HG03469 (cell line): Measurements from ENCODE around the gene UTS2R.

Experiments used
- ATAC-seq: cut with Tn5 transposase; IDR thresholded peaks from one replicate; pipeline ENCODE4 v1.9.1; 2021; ENCODE audit warnings: mild to moderate bottlenecking, moderate library complexity, moderate number of reproducible peaks; ENCODE audit not compliant: unreplicated experiment

The UTS2R gene

DNA sequence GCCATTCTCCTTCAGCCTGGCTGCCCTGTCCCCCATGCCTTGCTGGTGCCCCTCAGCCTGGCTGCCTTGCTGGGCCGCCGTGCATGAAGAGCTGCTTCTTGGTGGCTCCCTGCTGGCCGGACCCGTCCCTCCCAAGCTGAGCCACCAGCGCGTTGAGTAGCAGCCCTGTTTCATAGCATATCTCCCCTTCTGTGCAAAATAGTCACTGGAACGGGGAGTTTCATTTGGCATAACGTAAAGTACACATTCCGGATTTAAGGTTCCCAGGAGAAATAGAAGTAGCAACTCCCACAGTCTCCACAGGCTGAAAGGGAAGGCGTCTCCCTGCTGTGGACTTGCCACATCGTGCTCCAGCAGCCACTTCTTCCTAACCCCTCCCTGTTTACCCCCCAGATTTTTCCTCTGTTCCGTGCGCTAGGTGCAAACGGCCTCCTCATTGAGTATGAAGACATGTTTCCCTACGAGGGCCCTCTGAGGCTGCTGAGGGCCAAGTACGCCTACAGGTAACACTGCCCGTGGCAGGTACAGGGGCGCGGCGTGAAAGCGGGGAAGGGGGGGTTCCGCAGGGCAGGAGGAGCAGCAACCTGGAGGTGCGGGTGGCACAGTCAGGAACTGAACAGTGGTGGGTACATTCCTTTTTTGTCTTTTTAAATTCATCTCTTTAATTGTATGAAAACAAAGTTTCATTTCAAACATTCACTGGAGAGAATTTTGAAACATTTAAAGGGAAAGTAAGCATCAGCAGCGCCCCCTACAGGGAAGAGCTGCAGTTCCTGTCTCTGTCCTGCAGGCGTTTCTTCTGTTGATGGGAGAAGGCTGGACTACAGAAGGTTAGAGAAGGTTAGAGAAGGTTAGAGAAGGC lies 52.7 kb downstream of the UTS2R start:
- ATAC-seq, result no peak

GRCh38 chr17:82424863-82425159 lies 53.2 kb downstream of the UTS2R start:
- ATAC-seq, result no peak
